Measurements from ENCODE around the gene DUOX1. TPM values are rescaled to one million over a fixed set of nuclear protein-coding genes. Genes with fewer than 3 reads are reported as not detected.

Gene DUOX1
- total and polyA plus RNA-seq, 9 of the 15 experiments (the other 6 are each of a cell fraction or from before 2014, with no cell fraction given): 0.01 to 0.22 (median 0.01) TPM; not detected in 6

- peak in 1 of 2 experiments; percentile 60; a peak in 2 of 4 replicates for TF ChIP-seq MAZ (CRISPR knock-in tag; conservative IDR thresholded peaks at IDR 0.05 in 1 of 2, IDR thresholded peaks at IDR 0.05 in 1 of 2)
- no peak for TF ChIP-seq IRF9 (tag; IDR thresholded peaks at IDR 0.05)
- TF ChIP-seq HEY1 (CRISPR knock-in tag; IDR thresholded peaks at IDR 0.05; ENCODE audit: borderline replicate concordance): no peak
- no peak for TF ChIP-seq CCAR2 (IDR thresholded peaks at IDR 0.05; ENCODE audit: low read depth, low read length)
- no peak for TF ChIP-seq NRF1 (conservative IDR thresholded peaks at IDR 0.05 in 1 of 2, IDR thresholded peaks at IDR 0.05 in 1 of 2)
- TF ChIP-seq ZBTB7A (IDR thresholded peaks at IDR 0.05; ENCODE audit: borderline replicate concordance, control insufficient read depth, low read depth, low read length): no peak
- no peak for TF ChIP-seq ZBED1 (IDR thresholded peaks at IDR 0.05)
- TF ChIP-seq TCF7L2 (IDR thresholded peaks at IDR 0.05; ENCODE audit: low read depth, low read length): no peak
- TF ChIP-seq NONO (IDR thresholded peaks at IDR 0.05; ENCODE audit: low read depth in 2 of 2, low read length in 1 of 2): peak in 1 of 2 experiments; percentile 78; a peak in 1 of 4 replicates
- TF ChIP-seq HOXB6 (CRISPR knock-in tag; IDR thresholded peaks at IDR 0.05; ENCODE audit: borderline replicate concordance): no peak
- TF ChIP-seq POLR2G (IDR thresholded peaks at IDR 0.05; ENCODE audit: low read depth, low read length): no peak; the same call in 1 of the 2 replicates
- peak; percentile 36; the same call in 1 of the 2 replicates for TF ChIP-seq MEF2D (tag; conservative IDR thresholded peaks at IDR 0.05; ENCODE audit: low read depth)
- no peak for TF ChIP-seq ZNF780A (CRISPR knock-in tag; IDR thresholded peaks at IDR 0.05)
- no peak for TF ChIP-seq RBM17 (IDR thresholded peaks at IDR 0.05; ENCODE audit: borderline replicate concordance, low read depth, low read length)
- no peak for TF ChIP-seq POLR2A (conservative IDR thresholded peaks at IDR 0.05)
- TF ChIP-seq ATF1 (CRISPR knock-in tag; IDR thresholded peaks at IDR 0.05): no peak
- no peak for TF ChIP-seq ATF1 (tag; IDR thresholded peaks at IDR 0.05)
- TF ChIP-seq SMAD4 (CRISPR knock-in tag; conservative IDR thresholded peaks at IDR 0.05): no peak
- TF ChIP-seq MTA1 (IDR thresholded peaks at IDR 0.05; ENCODE audit: borderline replicate concordance): no peak
- no peak for TF ChIP-seq SRSF3 (IDR thresholded peaks at IDR 0.05; ENCODE audit: insufficient read depth, low read length)
- TF ChIP-seq E2F1 (CRISPR knock-in tag; IDR thresholded peaks at IDR 0.05): no peak
- no peak for TF ChIP-seq PTTG1 (tag; IDR thresholded peaks at IDR 0.05; ENCODE audit: low read depth)
- TF ChIP-seq ZNF121 (CRISPR knock-in tag; conservative IDR thresholded peaks at IDR 0.05): no peak
Observed at GRCh38 chr15:45200799-45201556, 71.2 kb downstream of the DUOX1 start (continued).
